GM12878 (cell line): Measurements from ENCODE around the gene MCHR1. TPM values are rescaled to one million over a fixed set of nuclear protein-coding genes. Genes with fewer than 3 reads are reported as not detected.

Source experiments
- ATAC-seq: fragments of 200-7000 bp; cut with Tn5 transposase; 3 replicates; pipeline ENCODE4 v1.9.1; 2020; ENCODE audit warnings: mild to moderate bottlenecking, moderate library complexity
- BruUV-seq: library from RNA; stranded (reverse); fragments of 400-500 nt; replicated peaks from 2 replicates; lab custom pipeline; 2021; lab: Mats Ljungman, UMichigan
- CTCF ChIA-PET: fragments of 300-600 bp; sonication (Branson Sonifier 250); formaldehyde crosslinking; extraction: SDS; loops from one replicate; lab custom pipeline; 2021; ENCODE audit warnings: inconsistent platforms; lab: Yijun Ruan, JAX
- POLR2A ChIA-PET: fragments of 350-600 bp; formaldehyde crosslinking; extraction: SDS; loops from one replicate; lab custom pipeline; 2021; ENCODE audit warnings: inconsistent platforms; lab: Charles Lee
- RAD21 ChIA-PET: fragments of 300-600 bp; sonication (Branson Sonifier 250); formaldehyde crosslinking; loops from one replicate; lab custom pipeline; 2023; ENCODE audit warnings: antibody characterized with exemption; ENCODE audit not compliant: unreplicated experiment; lab: Charles Lee
- SMC1A ChIA-PET: fragments of 300-600 bp; sonication (Branson Sonifier 250); formaldehyde crosslinking; loops from one replicate; lab custom pipeline; 2023; ENCODE audit not compliant: unreplicated experiment, uncharacterized antibody; lab: Charles Lee
- DNase-seq: peaks from one replicate; pipeline ENCODE4 v3.0.0-alpha.2; 2011; ENCODE audit warnings: low read depth, low spot score
- FAIRE-seq: peaks from 3 replicates; lab custom pipeline; 2011; peaks lifted over from hg19 to GRCh38; lab: Jason Lieb, UNC
- H2AFZ ChIP-seq: 2 replicates; pipeline ENCODE4 v1.6.0; 2011; ENCODE audit warnings: low read depth, low read length, control low read depth; ENCODE audit not compliant: control insufficient read depth
- H3K27ac ChIP-seq: 2 replicates; pipeline ENCODE4 v1.5.1; 2011; ENCODE audit warnings: control low read depth; ENCODE audit not compliant: control insufficient read depth, insufficient read depth
- H3K27me3 ChIP-seq, 2 experiments: replicated peaks in 1 of 2; 2 replicates each; pipeline versions ENCODE4 v1.6.0 to v1.6.1; 2011; ENCODE audit warnings: low read length in 1 of 2; ENCODE audit not compliant: control insufficient read depth in 2 of 2, insufficient read depth in 2 of 2
- H3K36me3 ChIP-seq, 2 experiments: 2 replicates each; pipeline ENCODE4 v1.5.1; 2011; ENCODE audit warnings: low read length in 1 of 2; ENCODE audit not compliant: control insufficient read depth in 2 of 2, insufficient read depth in 2 of 2
- H3K4me1 ChIP-seq: 2 replicates; pipeline ENCODE4 v1.6.1; 2011; ENCODE audit warnings: mild to moderate bottlenecking, low read length, moderate library complexity, mixed read lengths; ENCODE audit not compliant: control insufficient read depth, insufficient read depth
- H3K4me2 ChIP-seq: 2 replicates; pipeline ENCODE4 v1.6.0; 2011; ENCODE audit warnings: control low read depth; ENCODE audit not compliant: control insufficient read depth, insufficient read depth
- H3K4me3 ChIP-seq: fragments of 200-600 bp; sonication (generic); 2 replicates; pipeline ENCODE4 v1.5.1; 2016
- H3K79me2 ChIP-seq: 2 replicates; pipeline ENCODE4 v1.6.0; 2011; ENCODE audit warnings: low read length; ENCODE audit not compliant: control insufficient read depth, insufficient read depth
- H3K9ac ChIP-seq: 2 replicates; pipeline ENCODE4 v1.8.0; 2011; ENCODE audit warnings: low read length, control low read depth, mixed read lengths; ENCODE audit not compliant: control insufficient read depth, insufficient read depth
- H3K9me3 ChIP-seq: replicated peaks from 3 replicates; pipeline ENCODE4 v1.5.1; 2011; ENCODE audit warnings: mild to moderate bottlenecking, low read length; ENCODE audit not compliant: control insufficient read depth, insufficient read depth
- H4K20me1 ChIP-seq: 2 replicates; pipeline ENCODE4 v1.6.0; 2011; ENCODE audit not compliant: control insufficient read depth, insufficient read depth
- HDGF ChIP-seq: fragments of 450-650 bp; IDR thresholded peaks from 2 replicates; pipeline ENCODE4 v1.6.1; 2016; ENCODE audit warnings: antibody characterized with exemption
- ZNF217 ChIP-seq: fragments of 450-650 bp; IDR thresholded peaks from 2 replicates; pipeline ENCODE4 v1.6.1; 2017; ENCODE audit warnings: antibody characterized with exemption, mild to moderate bottlenecking
- WGBS: methylation state at CpG from one replicate; pipeline ENCODE4 v1.1.6; 2016; ENCODE audit warnings: low lambda C conversion rate; ENCODE audit not compliant: insufficient replicate concordance, insufficient coverage; ENCODE audit errors: missing lambda C conversion rate; 5-methylcytosine and 5-hydroxymethylcytosine counted together
- in situ Hi-C: fragments of 300-500 bp; cut with MboI; formaldehyde crosslinking; loops from 9 replicates; pipeline ENCODE4 v1.14.3; 2018; ENCODE audit warnings: mixed read lengths
- intact Hi-C: fragments of 100-400 bp; cut with micrococcal nuclease; formaldehyde crosslinking; loops from one replicate; pipeline ENCODE4 v1.14.2; 2022; ENCODE audit not compliant: unreplicated experiment
- polyA plus RNA-seq, 11 experiments: library from polyadenylated mRNA; depleted of rRNA in 4 of 11; unstranded in 6 of 11; stranded (reverse) in 5 of 11; fragments of >200 nt; fragmentation: Nextera tagmentation in 4 of 11; fragmentation: Illumina TruSeq in 1 of 11; extraction: Ambion mirVana in 4 of 11; extraction: Trizol in 1 of 11; gene quantifications; 1 replicate in 1 of 11; 2 replicates in 10 of 11; pipeline versions ENCODE4 v1.2.1 to v1.2.3, GENCODE V29; 2011 to 2016; ENCODE audit warnings: inconsistent platforms in 2 of 11, missing spikeins in 2 of 11, low read depth in 1 of 11
- total RNA-seq, 4 experiments: library from RNA; depleted of rRNA in 3 of 4; stranded (reverse); fragments of >200 nt in 3 of 4; fragmentation: Illumina TruSeq in 1 of 4; extraction: Trizol in 1 of 4; gene quantifications; 2 replicates each; pipeline versions ENCODE4 v1.2.1 to v1.2.3, GENCODE V29; 2013 to 2021
- TF ChIP-seq, protein P1 (sequence below): fragments of 450-650 bp; IDR thresholded peaks from 2 replicates; pipeline ENCODE4 v1.6.1; 2017; ENCODE audit warnings: antibody characterized with exemption, mild to moderate bottlenecking, moderate library complexity

Gene MCHR1
- total and polyA plus RNA-seq, 10 of the 15 experiments (the other 5 are each of a cell fraction or from before 2014, with no cell fraction given) = not detected

GRCh38 chr22:40645579-40646197 lies 33.6 kb upstream of the MCHR1 start:
- CTCF ChIA-PET = interaction anchor here (0.6 to 11.1 kb wide), 50 partner anchors 11 to 656 kb away, joined by 3 to 339 read pairs (median 6); partner anchors contain the start of genes ADSL, MRTFA, ST13 and XPNPEP3
- Histone ChIP-seq H2AFZ (peak overlapping the region; percentile 92), H3K4me2 (peak overlapping the region; percentile 67; the same call in 1 of the 2 replicates), H3K9ac (no peak overlapping the region), H3K4me1 (peaks cover 18% of the 10 kb centered on the region), H3K4me3 (no peak overlapping the region), H4K20me1 (no peaks in the 10 kb centered on the region), H3K9me3 (no peaks in the 10 kb centered on the region), H3K79me2 (no peaks in the 10 kb centered on the region), H3K27ac (no peak overlapping the region), H3K27me3 (no peaks in the 10 kb centered on the region), H3K36me3 (no peaks in the 10 kb centered on the region)
- intact Hi-C loops = loop anchor here (1.0 kb wide), 2 partner anchors 121 to 209 kb away; no protein-coding TSS in a partner anchor
- 0 out of 2 replicates have a peak, but pooled peaks have one; percentile 3 for TF ChIP-seq HDGF
- TF ChIP-seq ZNF217 = 0 out of 2 replicates have a peak, but pooled peaks have one; percentile 36
- TF ChIP-seq, protein P1, sequence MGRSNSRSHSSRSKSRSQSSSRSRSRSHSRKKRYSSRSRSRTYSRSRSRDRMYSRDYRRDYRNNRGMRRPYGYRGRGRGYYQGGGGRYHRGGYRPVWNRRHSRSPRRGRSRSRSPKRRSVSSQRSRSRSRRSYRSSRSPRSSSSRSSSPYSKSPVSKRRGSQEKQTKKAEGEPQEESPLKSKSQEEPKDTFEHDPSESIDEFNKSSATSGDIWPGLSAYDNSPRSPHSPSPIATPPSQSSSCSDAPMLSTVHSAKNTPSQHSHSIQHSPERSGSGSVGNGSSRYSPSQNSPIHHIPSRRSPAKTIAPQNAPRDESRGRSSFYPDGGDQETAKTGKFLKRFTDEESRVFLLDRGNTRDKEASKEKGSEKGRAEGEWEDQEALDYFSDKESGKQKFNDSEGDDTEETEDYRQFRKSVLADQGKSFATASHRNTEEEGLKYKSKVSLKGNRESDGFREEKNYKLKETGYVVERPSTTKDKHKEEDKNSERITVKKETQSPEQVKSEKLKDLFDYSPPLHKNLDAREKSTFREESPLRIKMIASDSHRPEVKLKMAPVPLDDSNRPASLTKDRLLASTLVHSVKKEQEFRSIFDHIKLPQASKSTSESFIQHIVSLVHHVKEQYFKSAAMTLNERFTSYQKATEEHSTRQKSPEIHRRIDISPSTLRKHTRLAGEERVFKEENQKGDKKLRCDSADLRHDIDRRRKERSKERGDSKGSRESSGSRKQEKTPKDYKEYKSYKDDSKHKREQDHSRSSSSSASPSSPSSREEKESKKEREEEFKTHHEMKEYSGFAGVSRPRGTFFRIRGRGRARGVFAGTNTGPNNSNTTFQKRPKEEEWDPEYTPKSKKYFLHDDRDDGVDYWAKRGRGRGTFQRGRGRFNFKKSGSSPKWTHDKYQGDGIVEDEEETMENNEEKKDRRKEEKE = no peak
- SMC1A ChIA-PET = interaction anchor here (0.6 to 8.0 kb wide), 43 partner anchors 9 to 298 kb away, joined by 3 to 248 read pairs (median 5); partner anchors contain the start of genes MCHR1 and MRTFA
- RAD21 ChIA-PET = interaction anchor here (0.9 to 9.1 kb wide), 21 partner anchors 8 to 602 kb away, joined by 3 to 137 read pairs (median 6); partner anchors contain the start of gene MRTFA
- DNase-seq = no peak
- POLR2A ChIA-PET = interaction anchor here (0.6 to 2.4 kb wide), 7 partner anchors 56 to 211 kb away, joined by 3 to 9 read pairs (median 3); partner anchors contain the start of gene ST13
- ATAC-seq = no peak
- peak; percentile 18 for FAIRE-seq
- BruUV-seq = no TSS peak
- in situ Hi-C loops = no loop called here
- WGBS = 24% methylated on average over 4 of the region's 4 CpGs
